Colonic mucosa (tissue), 4 donors: ENCODE results near the gene SSR1. TPM values are rescaled to one million over a fixed set of nuclear protein-coding genes. Genes with fewer than 3 reads are reported as not detected.

Source experiments
- DNase-seq: peaks from one replicate; pipeline ENCODE4 v3.0.0-alpha.2; 2020
- H3K27ac ChIP-seq: fragments of 200-600 bp; one replicate; pipeline ENCODE4 v1.8.0; 2021
- H3K27me3 ChIP-seq: fragments of 200-600 bp; one replicate; pipeline ENCODE4 v1.8.0; 2021
- H3K36me3 ChIP-seq: fragments of 200-600 bp; one replicate; pipeline ENCODE4 v1.8.0; 2021
- H3K4me1 ChIP-seq: fragments of 200-600 bp; one replicate; pipeline ENCODE4 v1.8.0; 2021; ENCODE audit warnings: mild to moderate bottlenecking
- H3K4me3 ChIP-seq: fragments of 200-600 bp; one replicate; pipeline ENCODE4 v1.8.0; 2021
- H3K9ac ChIP-seq, 2 donors: one replicate each; pipeline ENCODE4 v1.7.0; 2013; ENCODE audit warnings: control low read depth in 2 of 2, low read depth in 2 of 2, low read length in 2 of 2
- H3K9me3 ChIP-seq: fragments of 200-600 bp; one replicate; pipeline ENCODE4 v1.8.0; 2021
- intact Hi-C: fragments of 100-400 bp; cut with DNase I; formaldehyde crosslinking; loops from one replicate; pipeline ENCODE4 v1.14.1; 2022
- total RNA-seq, 2 donors: library from RNA; stranded (reverse); fragmentation: NEBNext Ultra II Directional in 1 of 2; extraction: Animal tissue kit (Norgen Biotek cat#: 25700) in 1 of 2; gene quantifications; one replicate each; pipeline ENCODE4 v1.2.1, GENCODE V29; 2021
- TF ChIP-seq, protein P1 (sequence below): fragments of 200-600 bp; IDR thresholded peaks from one replicate; pipeline ENCODE4 v1.8.0; 2022; ENCODE audit warnings: antibody characterized with exemption, mild to moderate bottlenecking
- donor health status: healthy.
- donor health status: DM: no; HTN: no; CAD: no.
- donor health status: DM: no; HTN: no; CAD: no.

Gene SSR1
- total RNA-seq, 2 donors from 2014 or later = 150 to 153 TPM

DNA sequence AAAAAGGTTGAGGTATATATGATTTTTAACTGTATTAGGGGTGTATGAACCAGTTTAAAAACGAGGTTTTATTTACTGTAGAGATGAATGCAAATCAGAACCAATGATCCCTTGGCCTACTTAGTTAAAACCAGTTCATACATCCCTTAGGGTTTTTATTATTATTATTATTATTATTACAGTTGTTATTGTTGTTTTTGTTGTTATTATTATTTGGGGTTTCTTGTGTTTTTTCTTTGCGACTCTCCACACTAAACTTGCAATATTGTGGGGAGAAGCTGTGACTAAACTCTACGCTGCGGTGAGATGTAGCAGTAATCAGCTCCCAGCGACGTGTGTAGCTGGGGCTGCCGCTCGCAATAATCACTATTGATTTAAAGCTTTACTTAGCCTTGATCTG lies 62.2 kb downstream of the SSR1 start:
- no peaks in the 10 kb centered on the region for H3K9me3 ChIP-seq
- H3K9ac ChIP-seq = no peak overlapping the region
- peaks cover 16% of the 10 kb centered on the region for H3K36me3 ChIP-seq
- intact Hi-C loops = no loop called here
- TF ChIP-seq, protein P1, sequence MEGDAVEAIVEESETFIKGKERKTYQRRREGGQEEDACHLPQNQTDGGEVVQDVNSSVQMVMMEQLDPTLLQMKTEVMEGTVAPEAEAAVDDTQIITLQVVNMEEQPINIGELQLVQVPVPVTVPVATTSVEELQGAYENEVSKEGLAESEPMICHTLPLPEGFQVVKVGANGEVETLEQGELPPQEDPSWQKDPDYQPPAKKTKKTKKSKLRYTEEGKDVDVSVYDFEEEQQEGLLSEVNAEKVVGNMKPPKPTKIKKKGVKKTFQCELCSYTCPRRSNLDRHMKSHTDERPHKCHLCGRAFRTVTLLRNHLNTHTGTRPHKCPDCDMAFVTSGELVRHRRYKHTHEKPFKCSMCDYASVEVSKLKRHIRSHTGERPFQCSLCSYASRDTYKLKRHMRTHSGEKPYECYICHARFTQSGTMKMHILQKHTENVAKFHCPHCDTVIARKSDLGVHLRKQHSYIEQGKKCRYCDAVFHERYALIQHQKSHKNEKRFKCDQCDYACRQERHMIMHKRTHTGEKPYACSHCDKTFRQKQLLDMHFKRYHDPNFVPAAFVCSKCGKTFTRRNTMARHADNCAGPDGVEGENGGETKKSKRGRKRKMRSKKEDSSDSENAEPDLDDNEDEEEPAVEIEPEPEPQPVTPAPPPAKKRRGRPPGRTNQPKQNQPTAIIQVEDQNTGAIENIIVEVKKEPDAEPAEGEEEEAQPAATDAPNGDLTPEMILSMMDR = no peak
- H3K4me3 ChIP-seq = no peak overlapping the region
- H3K27me3 ChIP-seq = no peaks in the 10 kb centered on the region
- no peaks in the 10 kb centered on the region for H3K4me1 ChIP-seq
- DNase-seq = no peak
- no peak overlapping the region for H3K27ac ChIP-seq

DNA sequence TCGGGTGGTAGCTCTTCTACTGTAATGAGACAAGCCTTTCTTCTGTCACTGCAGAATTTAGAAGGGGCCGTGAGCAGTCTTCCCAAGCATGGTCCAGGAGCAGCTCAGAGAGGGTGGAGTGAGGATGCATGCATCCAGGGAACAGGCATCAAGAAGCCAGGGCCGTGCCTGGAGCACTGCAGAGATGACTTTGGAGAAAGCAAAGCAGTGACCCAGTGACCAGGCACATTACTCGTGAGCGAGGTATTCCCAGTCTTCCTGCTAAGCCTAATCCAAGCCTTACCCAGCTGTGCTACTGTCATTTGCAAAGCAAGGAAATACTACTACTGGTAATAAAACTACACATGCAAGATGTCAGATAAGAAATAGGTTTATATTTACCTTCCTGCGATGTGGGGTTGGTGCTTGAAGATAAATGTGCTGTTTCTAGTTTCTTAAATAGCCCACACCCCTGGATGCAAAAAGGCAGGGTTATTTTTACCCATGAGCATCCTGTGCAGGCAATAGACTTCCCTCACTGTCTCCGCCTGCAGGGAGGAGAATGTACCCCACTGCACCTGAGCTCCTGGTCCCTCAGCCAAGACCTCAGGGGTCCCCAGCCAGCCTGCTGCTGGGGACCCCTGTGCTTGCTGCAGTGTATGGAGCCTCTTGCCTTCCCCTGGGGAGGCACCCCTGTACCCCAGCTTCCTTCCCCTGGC lies 62.9 kb downstream of the SSR1 start:
- Histone ChIP-seq H3K9ac (no peak overlapping the region), H3K27me3 (no peaks in the 10 kb centered on the region), H3K4me1 (no peaks in the 10 kb centered on the region), H3K9me3 (no peaks in the 10 kb centered on the region), H3K36me3 (peaks cover 16% of the 10 kb centered on the region), H3K27ac (no peak overlapping the region), H3K4me3 (no peak overlapping the region)
- intact Hi-C loops = loop anchor here (10.0 kb wide), 1 partner anchor 525 kb away; no protein-coding TSS in a partner anchor
- TF ChIP-seq, protein P1 = no peak
- no peak for DNase-seq

DNA sequence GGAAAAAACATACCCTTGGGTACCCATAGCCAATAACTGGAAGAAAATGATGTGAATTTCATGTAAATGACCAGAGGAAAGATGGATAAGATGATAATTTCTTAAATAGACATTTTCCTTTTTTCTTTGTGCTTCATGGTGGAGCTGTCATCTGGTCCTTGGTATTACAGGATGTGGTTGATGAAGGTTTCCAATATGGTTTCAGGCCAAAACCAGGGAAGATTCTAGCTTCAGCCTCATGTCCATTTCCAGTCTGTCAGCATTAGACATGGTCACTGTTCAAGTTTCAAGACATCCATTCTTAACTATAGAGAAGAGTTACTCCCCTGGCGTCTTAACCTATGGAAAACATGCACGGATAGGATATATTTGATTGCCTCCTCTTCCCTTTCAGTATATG lies 63.6 kb downstream of the SSR1 start:
- Histone ChIP-seq H3K9me3 (no peaks in the 10 kb centered on the region), H3K36me3 (peaks cover 16% of the 10 kb centered on the region), H3K27ac (no peak overlapping the region), H3K4me1 (no peaks in the 10 kb centered on the region), H3K4me3 (no peak overlapping the region), H3K9ac (no peak overlapping the region), H3K27me3 (no peaks in the 10 kb centered on the region)
- TF ChIP-seq, protein P1 = no peak
- DNase-seq = no peak
- intact Hi-C loops = loop anchor here (10.0 kb wide), 1 partner anchor 525 kb away; no protein-coding TSS in a partner anchor

DNA sequence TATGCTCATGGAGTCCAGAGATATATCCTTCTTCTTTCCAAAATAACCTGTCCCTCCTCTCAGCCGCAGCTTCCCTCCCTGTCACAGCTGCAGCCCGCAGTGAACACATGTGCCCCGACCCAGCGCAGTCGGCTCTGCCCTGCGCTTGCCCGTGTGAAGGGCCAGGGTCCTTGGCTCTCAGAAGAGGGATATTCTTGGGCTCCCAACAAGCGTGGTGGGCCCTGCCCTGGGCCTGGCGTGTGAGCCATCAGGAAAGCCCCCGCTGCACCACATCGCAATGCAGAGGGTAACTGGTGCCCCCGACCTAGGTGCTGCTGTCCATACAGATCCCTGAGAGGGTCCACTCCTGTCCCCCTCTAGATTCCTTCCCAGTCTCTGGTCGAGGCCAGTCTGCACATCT lies 65.2 kb downstream of the SSR1 start:
- Histone ChIP-seq H3K9me3 (no peaks in the 10 kb centered on the region), H3K27ac (no peak overlapping the region), H3K36me3 (peaks cover 16% of the 10 kb centered on the region), H3K4me1 (peaks cover 8% of the 10 kb centered on the region), H3K27me3 (no peaks in the 10 kb centered on the region), H3K9ac (no peak overlapping the region), H3K4me3 (no peak overlapping the region)
- no peak for DNase-seq
- TF ChIP-seq, protein P1 = no peak
- intact Hi-C loops = loop anchor here (10.0 kb wide), 1 partner anchor 523 kb away; no protein-coding TSS in a partner anchor

DNA sequence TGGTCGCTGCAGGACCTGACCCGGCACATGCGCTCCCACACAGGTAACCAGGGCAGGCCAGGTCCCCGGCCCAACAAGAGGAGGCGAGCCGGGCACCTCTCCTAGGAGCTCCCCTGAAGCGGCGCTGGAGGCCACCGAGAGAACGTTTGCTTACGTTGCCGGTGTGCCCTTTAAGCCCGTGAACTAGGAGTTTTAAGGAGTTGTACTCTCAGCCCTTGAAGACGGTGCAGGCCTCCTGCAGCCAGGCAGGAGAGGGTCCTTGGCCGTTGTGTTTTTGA lies 65.9 kb downstream of the SSR1 start:
- no peaks in the 10 kb centered on the region for H3K9me3 ChIP-seq
- no peak overlapping the region for H3K27ac ChIP-seq
- no peak for DNase-seq
- no peak overlapping the region for H3K4me3 ChIP-seq
- TF ChIP-seq, protein P1 = no peak
- intact Hi-C loops = loop anchor here (10.0 kb wide), 1 partner anchor 522 kb away; no protein-coding TSS in a partner anchor
- peaks cover 16% of the 10 kb centered on the region for H3K36me3 ChIP-seq
- H3K4me1 ChIP-seq = peaks cover 12% of the 10 kb centered on the region
- H3K9ac ChIP-seq = no peak overlapping the region
- H3K27me3 ChIP-seq = no peaks in the 10 kb centered on the region
